AG04450 (cell line): Measurements from ENCODE around the gene WNT6. TPM values are rescaled to one million over a fixed set of nuclear protein-coding genes. Genes with fewer than 3 reads are reported as not detected.

ENCODE experiments used
- CTCF ChIA-PET: fragments of 300-600, 350-600 bp; formaldehyde crosslinking; extraction: SDS; loops from one replicate; lab custom pipeline; 2022; ENCODE audit warnings: antibody characterized with exemption, inconsistent platforms; lab: Charles Lee
- POLR2A ChIA-PET: fragments of 350-600 bp; formaldehyde crosslinking; extraction: SDS; loops from one replicate; lab custom pipeline; 2021; ENCODE audit warnings: antibody characterized with exemption, inconsistent platforms; lab: Yijun Ruan, JAX
- DNase-seq: peaks from one replicate; pipeline ENCODE4 v3.0.0-alpha.2; 2011; ENCODE audit warnings: low read depth, low spot score
- H3K27ac ChIP-seq: one replicate; pipeline ENCODE4 v1.5.1; 2012; ENCODE audit warnings: low read depth, low read length, control low read depth
- H3K27me3 ChIP-seq: one replicate; pipeline ENCODE4 v1.6.0; 2012; ENCODE audit warnings: low read length; ENCODE audit not compliant: control insufficient read depth, insufficient read depth
- H3K4me3 ChIP-seq: 2 replicates; pipeline ENCODE4 v1.5.1; 2011; ENCODE audit warnings: mild to moderate bottlenecking, low read depth, low read length, control low read depth
- H3K9me3 ChIP-seq: 2 replicates; pipeline ENCODE4 v1.5.1; 2012; ENCODE audit warnings: low read length; ENCODE audit not compliant: control insufficient read depth, insufficient read depth
- CTCF ChIP-seq: IDR thresholded peaks from 2 replicates; pipeline ENCODE4 v1.5.1; 2011; ENCODE audit warnings: low read depth, low read length, control low read depth, inconsistent platforms
- polyA plus RNA-seq: library from polyadenylated mRNA; depleted of rRNA; stranded (reverse); fragments of >200 nt; gene quantifications from 2 replicates; pipeline ENCODE4 v1.2.3, GENCODE V29; 2011

Gene WNT6
- polyA plus RNA-seq, 1 experiment: not detected

- CTCF ChIA-PET: interaction anchor here (1.0 kb wide), 1 partner anchor 113 kb away, joined by 3 read pairs; the partner anchor contains the start of gene TTLL4
- POLR2A ChIA-PET: no interaction called here
- no peak for DNase-seq
Measured at GRCh38 chr2:218823196-218823855, 36.3 kb upstream of the WNT6 start.

GRCh38 chr2:218824004-218824403 lies 35.6 kb upstream of the WNT6 start:
- no peak for DNase-seq
- Histone ChIP-seq H3K27me3 (peaks cover 31% of the 10 kb centered on the region), H3K9me3 (no peaks in the 10 kb centered on the region; the same call in 1 of the 2 replicates), H3K27ac (no peak overlapping the region), H3K4me3 (no peak overlapping the region)
- ChIA-PET POLR2A (no interaction called here), CTCF (no interaction called here)
- no peak for TF ChIP-seq CTCF

More at GRCh38 chr2:218823196-218823855, 36.3 kb upstream of the WNT6 start:
- TF ChIP-seq CTCF: no peak
- Histone ChIP-seq H3K27ac (no peak overlapping the region), H3K27me3 (peaks cover 28% of the 10 kb centered on the region), H3K4me3 (no peak overlapping the region), H3K9me3 (no peaks in the 10 kb centered on the region; the same call in 1 of the 2 replicates)

GRCh38 chr2:218826791-218827190 lies 32.8 kb upstream of the WNT6 start:
- no peak for TF ChIP-seq CTCF
- CTCF ChIA-PET: interaction anchor here (1.0 kb wide), 1 partner anchor 21 kb away, joined by 4 read pairs; no protein-coding TSS in a partner anchor

GRCh38 chr2:218827701-218828476 lies 31.7 kb upstream of the WNT6 start:
- Histone ChIP-seq H3K9me3 (no peaks in the 10 kb centered on the region), H3K27me3 (peaks cover 35% of the 10 kb centered on the region), H3K27ac (no peak overlapping the region), H3K4me3 (no peak overlapping the region)
- TF ChIP-seq CTCF: no peak
- ChIA-PET CTCF (interaction anchor here (2.4 kb wide), 1 partner anchor 19 kb away, joined by 8 read pairs; no protein-coding TSS in a partner anchor), POLR2A (no interaction called here)
- DNase-seq: no peak

More at GRCh38 chr2:218826791-218827190, 32.8 kb upstream of the WNT6 start:
- H3K4me3 ChIP-seq: no peak overlapping the region
- no peak overlapping the region for H3K27ac ChIP-seq
- H3K9me3 ChIP-seq: no peaks in the 10 kb centered on the region
- H3K27me3 ChIP-seq: peaks cover 35% of the 10 kb centered on the region
- no peak for DNase-seq
- POLR2A ChIA-PET: no interaction called here

GRCh38 chr2:218828477-218828778 lies 31.2 kb upstream of the WNT6 start:
- DNase-seq: no peak
- POLR2A ChIA-PET: no interaction called here
- Histone ChIP-seq H3K9me3 (no peaks in the 10 kb centered on the region), H3K27ac (no peak overlapping the region), H3K27me3 (peaks cover 38% of the 10 kb centered on the region), H3K4me3 (no peak overlapping the region)
- CTCF ChIA-PET: interaction anchor here (2.4 kb wide), 1 partner anchor 19 kb away, joined by 8 read pairs; no protein-coding TSS in a partner anchor
- no peak for TF ChIP-seq CTCF
